Heart left ventricle (tissue), 13 donors: ENCODE data around the gene DPP9.

Source experiments
- POLR2A ChIP-seq, 2 donors: fragments of 450-650 bp; IDR thresholded peaks; one replicate each; pipeline ENCODE4 v1.6.1; 2017; ENCODE audit warnings: antibody characterized with exemption in 2 of 2, mild to moderate bottlenecking in 2 of 2, moderate library complexity in 2 of 2
- TF ChIP-seq, protein P1 (sequence below), 12 donors: fragments of 200-600 bp; sonication (generic) in 4 of 12; IDR thresholded peaks; one replicate each; pipeline versions ENCODE4 v1.5.0 to v1.8.0; 2018 to 2022; ENCODE audit warnings: antibody characterized with exemption in 12 of 12, mild to moderate bottlenecking in 5 of 12
- donor health status: ischemic (EF 13 %, LVEDD 7.1; RV severe dilation, severe dysfunction).
- donor health status: DM: no; HTN: yes; CAD: no.
- donor health status: DM: no; HTN: no; CAD: no.
- donor health status: ischemic (EF 25% LVEDD 6.9; RV normal size, moderate dysfunction).
- donor health status: ischemic (EF 25% LVEDD 5.7; RV mildly dilated, moderate dysfunction).
- donor health status: ischemic (EF 35%, LVEDD 5.7; RV mildly dilated, moderate dysfunction).
- donor health status: nonischemic (EF 11% LVEDD 7.7; RV severe dilation, severe dysfunction).
- donor health status: DM: yes; HTN: yes; CAD: no.
- donor health status: PGD.
- donor health status: ischemic (EF 29% LVEDD 5.4; RV normal size, mild dysfunction).
- donor health status: nonischemic (EF 23%, LVEDD 6.1; RV moderate dilation, normal function).

DNA sequence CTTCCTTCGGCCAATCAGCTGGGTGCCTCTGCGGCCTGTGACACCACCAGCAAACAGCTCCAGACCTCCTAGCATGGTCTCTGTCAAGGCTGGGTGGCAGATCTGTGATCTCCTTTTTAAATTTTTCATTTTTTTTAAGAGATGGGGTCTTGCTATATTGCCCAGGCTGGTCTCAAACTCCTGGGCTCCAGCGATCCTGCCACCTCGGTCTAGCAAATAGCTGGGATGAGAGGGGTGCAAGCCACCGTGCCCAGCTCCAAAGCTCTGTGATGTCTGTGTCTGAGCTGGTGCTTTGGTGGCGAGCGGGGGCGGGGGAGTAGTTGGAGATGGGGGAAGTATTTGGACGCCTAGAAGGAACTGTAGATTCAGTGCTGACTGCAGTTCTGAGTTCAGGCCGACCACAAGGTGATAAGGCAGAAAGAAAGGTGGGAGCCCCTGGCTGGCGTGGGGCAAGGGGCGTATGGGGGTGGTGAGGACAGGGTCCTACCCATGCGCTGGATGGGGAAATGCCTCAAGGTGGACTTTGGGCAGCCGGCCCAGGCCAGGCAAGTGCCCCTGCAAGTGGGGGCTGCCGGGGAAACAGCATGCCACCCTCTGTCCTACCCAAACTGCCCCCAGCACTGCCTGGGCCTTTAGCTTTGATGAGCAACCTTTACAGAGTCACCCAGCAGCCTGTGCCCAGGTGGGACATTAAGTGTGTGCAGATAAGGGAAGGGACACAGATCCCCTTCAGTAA is 5.5 kb downstream of the DPP9 start:
- TF ChIP-seq, protein P1, sequence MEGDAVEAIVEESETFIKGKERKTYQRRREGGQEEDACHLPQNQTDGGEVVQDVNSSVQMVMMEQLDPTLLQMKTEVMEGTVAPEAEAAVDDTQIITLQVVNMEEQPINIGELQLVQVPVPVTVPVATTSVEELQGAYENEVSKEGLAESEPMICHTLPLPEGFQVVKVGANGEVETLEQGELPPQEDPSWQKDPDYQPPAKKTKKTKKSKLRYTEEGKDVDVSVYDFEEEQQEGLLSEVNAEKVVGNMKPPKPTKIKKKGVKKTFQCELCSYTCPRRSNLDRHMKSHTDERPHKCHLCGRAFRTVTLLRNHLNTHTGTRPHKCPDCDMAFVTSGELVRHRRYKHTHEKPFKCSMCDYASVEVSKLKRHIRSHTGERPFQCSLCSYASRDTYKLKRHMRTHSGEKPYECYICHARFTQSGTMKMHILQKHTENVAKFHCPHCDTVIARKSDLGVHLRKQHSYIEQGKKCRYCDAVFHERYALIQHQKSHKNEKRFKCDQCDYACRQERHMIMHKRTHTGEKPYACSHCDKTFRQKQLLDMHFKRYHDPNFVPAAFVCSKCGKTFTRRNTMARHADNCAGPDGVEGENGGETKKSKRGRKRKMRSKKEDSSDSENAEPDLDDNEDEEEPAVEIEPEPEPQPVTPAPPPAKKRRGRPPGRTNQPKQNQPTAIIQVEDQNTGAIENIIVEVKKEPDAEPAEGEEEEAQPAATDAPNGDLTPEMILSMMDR (IDR thresholded peaks at IDR 0.05), result no peak
- TF ChIP-seq POLR2A (IDR thresholded peaks at IDR 0.05), result no peak
